ENCODE measurements around the gene SEC14L6.

DNA sequence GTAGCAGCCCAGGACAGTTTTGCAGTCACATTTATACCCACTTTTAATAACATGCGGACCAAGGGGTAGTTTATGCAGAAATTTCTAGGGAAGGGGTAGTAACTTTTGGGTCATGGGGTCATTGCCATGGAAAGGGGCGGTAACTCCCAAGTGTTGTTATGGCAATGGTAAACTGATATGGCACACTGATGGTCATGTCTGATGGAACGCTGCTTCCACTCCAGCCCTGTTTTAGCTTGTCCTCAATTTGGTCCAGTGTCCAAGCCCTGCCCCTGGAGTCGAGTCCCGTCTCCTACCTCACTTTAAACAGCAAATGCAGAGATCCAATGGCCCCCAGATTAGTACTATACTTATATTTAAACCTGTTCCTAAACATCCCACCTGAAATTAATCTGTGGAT, 29.8 kb downstream of the SEC14L6 start:
- TF ChIP-seq CTCF (IDR thresholded peaks at IDR 0.05 in 4 of 5, conservative IDR thresholded peaks at IDR 0.05 in 1 of 5) (no peak), POLR2A (IDR thresholded peaks at IDR 0.05) (no peak)
